ENCODE data around the gene HNF4A. TPM values are rescaled to one million over a fixed set of nuclear protein-coding genes. Genes with fewer than 3 reads are reported as not detected.

Gene HNF4A
- total and polyA plus RNA-seq, 2 of the 13 experiments (the other 11 are each of a cell fraction or from before 2014, with no cell fraction given), result 80.9 to 169 TPM

GRCh38 chr20:44433751-44434538, 78.4 kb downstream of the HNF4A start (continued):
- TF ChIP-seq, protein P1, sequence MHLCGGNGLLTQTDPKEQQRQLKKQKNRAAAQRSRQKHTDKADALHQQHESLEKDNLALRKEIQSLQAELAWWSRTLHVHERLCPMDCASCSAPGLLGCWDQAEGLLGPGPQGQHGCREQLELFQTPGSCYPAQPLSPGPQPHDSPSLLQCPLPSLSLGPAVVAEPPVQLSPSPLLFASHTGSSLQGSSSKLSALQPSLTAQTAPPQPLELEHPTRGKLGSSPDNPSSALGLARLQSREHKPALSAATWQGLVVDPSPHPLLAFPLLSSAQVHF (CRISPR knock-in tag; IDR thresholded peaks at IDR 0.05), result no peak
- TF ChIP-seq ZBTB14 (CRISPR knock-in tag; IDR thresholded peaks at IDR 0.05), result no peak
- TF ChIP-seq CEBPZ (IDR thresholded peaks at IDR 0.05; ENCODE audit: low read length), result no peak
- TF ChIP-seq, protein P2, sequence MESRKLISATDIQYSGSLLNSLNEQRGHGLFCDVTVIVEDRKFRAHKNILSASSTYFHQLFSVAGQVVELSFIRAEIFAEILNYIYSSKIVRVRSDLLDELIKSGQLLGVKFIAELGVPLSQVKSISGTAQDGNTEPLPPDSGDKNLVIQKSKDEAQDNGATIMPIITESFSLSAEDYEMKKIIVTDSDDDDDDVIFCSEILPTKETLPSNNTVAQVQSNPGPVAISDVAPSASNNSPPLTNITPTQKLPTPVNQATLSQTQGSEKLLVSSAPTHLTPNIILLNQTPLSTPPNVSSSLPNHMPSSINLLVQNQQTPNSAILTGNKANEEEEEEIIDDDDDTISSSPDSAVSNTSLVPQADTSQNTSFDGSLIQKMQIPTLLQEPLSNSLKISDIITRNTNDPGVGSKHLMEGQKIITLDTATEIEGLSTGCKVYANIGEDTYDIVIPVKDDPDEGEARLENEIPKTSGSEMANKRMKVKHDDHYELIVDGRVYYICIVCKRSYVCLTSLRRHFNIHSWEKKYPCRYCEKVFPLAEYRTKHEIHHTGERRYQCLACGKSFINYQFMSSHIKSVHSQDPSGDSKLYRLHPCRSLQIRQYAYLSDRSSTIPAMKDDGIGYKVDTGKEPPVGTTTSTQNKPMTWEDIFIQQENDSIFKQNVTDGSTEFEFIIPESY (CRISPR knock-in tag; IDR thresholded peaks at IDR 0.05), result 0 out of 2 replicates have a peak, but pooled peaks have one; percentile 50
- no peak; the same call in 1 of the 2 replicates for TF ChIP-seq ZNF788 (CRISPR knock-in tag; IDR thresholded peaks at IDR 0.05; ENCODE audit: borderline replicate concordance)
- no peak for TF ChIP-seq ZNF510 (CRISPR knock-in tag; IDR thresholded peaks at IDR 0.05; ENCODE audit: low read depth)
- no peak; the same call in 1 of the 2 replicates for TF ChIP-seq RCOR2 (CRISPR knock-in tag; IDR thresholded peaks at IDR 0.05)
- peak; percentile 73 for TF ChIP-seq ZNF335 (CRISPR knock-in tag; IDR thresholded peaks at IDR 0.05)
- TF ChIP-seq ZNF775 (CRISPR knock-in tag; IDR thresholded peaks at IDR 0.05; ENCODE audit: borderline replicate concordance), result no peak
- no peak; the same call in 1 of the 2 replicates for TF ChIP-seq ZFP82 (CRISPR knock-in tag; IDR thresholded peaks at IDR 0.05; ENCODE audit: borderline replicate concordance)
- TF ChIP-seq ZC3H13 (CRISPR knock-in tag; IDR thresholded peaks at IDR 0.05), result peak; percentile 33; the same call in 1 of the 2 replicates
- TF ChIP-seq ZNF7 (CRISPR knock-in tag; IDR thresholded peaks at IDR 0.05), result no peak
- no peak for TF ChIP-seq ZBTB3 (CRISPR knock-in tag; IDR thresholded peaks at IDR 0.05; ENCODE audit: borderline replicate concordance, low read depth)
- no peak for TF ChIP-seq NFE2L1 (CRISPR knock-in tag; IDR thresholded peaks at IDR 0.05; ENCODE audit: borderline replicate concordance)
- no peak for TF ChIP-seq MBNL3 (CRISPR knock-in tag; conservative IDR thresholded peaks at IDR 0.05)
- TF ChIP-seq AGO2 (optimal IDR thresholded peaks at IDR 0.05; ENCODE audit: low read depth, low read length), result no peak
- peak; percentile 92 for TF ChIP-seq PHF21A (CRISPR knock-in tag; IDR thresholded peaks at IDR 0.05)
- peak; percentile 52 for TF ChIP-seq NFYB (CRISPR knock-in tag; IDR thresholded peaks at IDR 0.05)
- no peak for TF ChIP-seq NFE2L2 (IDR thresholded peaks at IDR 0.05; ENCODE audit: low read length)
- TF ChIP-seq MXD4 (CRISPR knock-in tag; IDR thresholded peaks at IDR 0.05), result peak; percentile 19; the same call in 1 of the 2 replicates
